GM15510 (cell line): ENCODE measurements around the gene CSF3.

Source experiments
- POLR2A ChIP-seq: IDR thresholded peaks from 3 replicates; pipeline ENCODE4 v1.6.1; 2011; ENCODE audit warnings: borderline replicate concordance; ENCODE audit not compliant: insufficient read length; ENCODE audit errors: extremely low read depth

Gene CSF3

DNA sequence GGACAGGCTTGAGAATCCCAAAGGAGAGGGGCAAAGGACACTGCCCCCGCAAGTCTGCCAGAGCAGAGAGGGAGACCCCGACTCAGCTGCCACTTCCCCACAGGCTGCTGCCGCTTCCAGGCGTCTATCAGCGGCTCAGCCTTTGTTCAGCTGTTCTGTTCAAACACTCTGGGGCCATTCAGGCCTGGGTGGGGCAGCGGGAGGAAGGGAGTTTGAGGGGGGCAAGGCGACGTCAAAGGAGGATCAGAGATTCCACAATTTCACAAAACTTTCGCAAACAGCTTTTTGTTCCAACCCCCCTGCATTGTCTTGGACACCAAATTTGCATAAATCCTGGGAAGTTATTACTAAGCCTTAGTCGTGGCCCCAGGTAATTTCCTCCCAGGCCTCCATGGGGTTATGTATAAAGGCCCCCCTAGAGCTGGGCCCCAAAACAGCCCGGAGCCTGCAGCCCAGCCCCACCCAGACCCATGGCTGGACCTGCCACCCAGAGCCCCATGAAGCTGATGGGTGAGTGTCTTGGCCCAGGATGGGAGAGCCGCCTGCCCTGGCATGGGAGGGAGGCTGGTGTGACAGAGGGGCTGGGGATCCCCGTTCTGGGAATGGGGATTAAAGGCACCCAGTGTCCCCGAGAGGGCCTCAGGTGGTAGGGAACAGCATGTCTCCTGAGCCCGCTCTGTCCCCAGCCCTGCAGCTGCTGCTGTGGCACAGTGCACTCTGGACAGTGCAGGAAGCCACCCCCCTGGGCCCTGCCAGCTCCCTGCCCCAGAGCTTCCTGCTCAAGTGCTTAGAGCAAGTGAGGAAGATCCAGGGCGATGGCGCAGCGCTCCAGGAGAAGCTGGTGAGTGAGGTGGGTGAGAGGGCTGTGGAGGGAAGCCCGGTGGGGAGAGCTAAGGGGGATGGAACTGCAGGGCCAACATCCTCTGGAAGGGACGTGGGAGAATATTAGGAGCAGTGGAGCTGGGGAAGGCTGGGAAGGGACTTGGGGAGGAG lies at the start of gene CSF3:
Gene CSF3 (plus strand): TSS at position 436 of the 993 bp plus-strand sequence. CDS start 35 bp downstream, at position 471.
- no peak for TF ChIP-seq POLR2A

DNA sequence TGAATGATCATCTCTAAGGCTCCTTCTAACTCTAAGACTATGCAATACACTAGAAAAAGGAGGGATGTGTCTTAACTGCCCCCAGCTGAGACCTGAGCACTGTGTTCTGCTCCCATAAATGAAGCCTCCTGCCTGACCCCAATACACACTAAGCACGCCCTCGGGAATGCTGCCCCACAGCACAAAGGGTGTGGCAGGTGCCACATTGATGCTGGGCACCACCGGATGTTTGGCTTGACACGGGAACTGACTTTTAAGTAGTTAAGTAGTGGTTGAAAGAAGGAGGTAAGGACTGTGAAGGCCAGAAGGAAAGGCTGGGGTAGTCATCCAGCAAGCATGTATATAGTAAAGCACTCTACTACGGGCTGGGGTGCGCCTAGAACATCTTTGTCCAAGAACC lies 48.5 kb upstream of the CSF3 start:
- TF ChIP-seq POLR2A = no peak

DNA sequence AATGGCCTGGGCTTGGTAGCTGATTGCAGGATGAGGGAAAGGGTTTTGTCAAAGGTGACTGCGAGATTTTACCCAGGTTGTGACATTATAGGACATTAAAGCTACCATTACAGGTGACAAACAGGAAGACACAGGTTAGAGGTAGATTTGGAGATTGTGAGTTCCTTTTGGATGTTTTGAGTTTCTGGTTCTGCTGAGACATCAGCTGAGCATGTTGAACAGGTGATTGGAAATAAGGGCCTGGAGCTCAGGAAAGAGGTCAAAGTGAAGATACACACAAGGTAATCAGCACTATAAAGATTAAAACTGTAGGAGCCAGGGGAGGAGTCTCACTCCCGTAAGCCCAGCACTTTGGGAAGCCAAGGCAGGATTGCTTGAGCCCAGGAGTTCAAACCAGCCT lies 46.5 kb upstream of the CSF3 start:
- no peak for TF ChIP-seq POLR2A

DNA sequence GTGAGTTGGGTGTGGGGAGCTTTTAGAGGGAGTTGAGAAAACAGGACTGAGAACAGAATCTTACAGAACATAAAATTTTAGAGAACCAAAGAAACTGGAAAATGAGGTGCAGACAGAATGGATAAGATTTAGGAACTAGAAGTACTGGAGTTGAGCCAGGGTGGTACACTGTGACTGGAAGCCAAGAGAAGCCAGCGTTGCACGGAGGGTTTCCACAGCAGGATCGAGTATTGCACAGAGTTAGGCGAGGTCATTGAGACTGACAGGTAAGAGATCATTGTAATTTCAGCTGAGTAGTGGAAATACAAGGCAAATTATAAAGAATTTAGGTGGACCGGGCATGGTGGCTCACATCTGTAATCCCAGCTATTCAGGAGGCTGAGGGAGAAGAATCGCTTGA lies 45.9 kb upstream of the CSF3 start:
- TF ChIP-seq POLR2A = no peak

GRCh38 chr17:39970157-39970692 lies 45.0 kb upstream of the CSF3 start:
- TF ChIP-seq POLR2A = no peak

- TF ChIP-seq POLR2A = no peak
Observed at GRCh38 chr17:39971076-39971603, 44.1 kb upstream of the CSF3 start.

DNA sequence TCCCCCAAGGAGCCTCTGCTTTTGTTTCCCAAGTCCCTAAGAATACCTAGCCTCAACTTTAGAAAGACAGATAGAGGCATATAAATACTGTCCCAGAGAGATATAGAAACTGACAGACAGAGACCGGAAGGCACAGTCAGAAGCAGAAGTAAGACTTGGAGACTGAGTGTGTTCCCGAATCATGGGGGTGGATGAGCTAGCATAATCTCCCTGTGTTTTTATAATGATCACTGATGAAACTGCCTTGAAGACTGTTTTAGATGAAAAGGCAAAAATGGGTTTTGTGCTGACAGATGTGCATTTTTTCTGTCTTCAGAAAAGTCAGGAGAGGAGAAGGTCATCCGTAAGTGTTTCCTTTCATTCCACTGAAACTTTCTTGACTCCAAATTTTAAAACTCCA lies 43.0 kb upstream of the CSF3 start:
- TF ChIP-seq POLR2A = no peak

DNA sequence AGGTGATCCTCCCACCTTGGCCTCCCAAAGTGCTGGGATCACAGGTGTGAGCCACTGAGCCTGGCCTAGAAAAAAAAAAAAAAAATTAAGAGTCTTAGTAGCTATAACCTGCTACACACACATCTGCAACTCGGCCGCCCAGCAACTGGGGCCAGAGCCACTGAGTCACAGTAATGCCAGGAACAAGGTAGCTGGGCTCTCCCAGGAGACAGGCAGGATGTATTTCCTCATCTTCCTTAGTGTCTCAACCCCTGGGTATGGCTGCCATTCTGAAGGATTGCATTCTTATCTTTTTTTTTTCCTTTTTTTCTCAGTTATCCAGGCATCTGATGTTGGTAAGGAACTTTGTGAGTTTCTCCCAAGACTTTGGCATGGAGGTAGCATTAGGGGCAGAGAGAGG lies 41.7 kb upstream of the CSF3 start:
- TF ChIP-seq POLR2A = no peak

DNA sequence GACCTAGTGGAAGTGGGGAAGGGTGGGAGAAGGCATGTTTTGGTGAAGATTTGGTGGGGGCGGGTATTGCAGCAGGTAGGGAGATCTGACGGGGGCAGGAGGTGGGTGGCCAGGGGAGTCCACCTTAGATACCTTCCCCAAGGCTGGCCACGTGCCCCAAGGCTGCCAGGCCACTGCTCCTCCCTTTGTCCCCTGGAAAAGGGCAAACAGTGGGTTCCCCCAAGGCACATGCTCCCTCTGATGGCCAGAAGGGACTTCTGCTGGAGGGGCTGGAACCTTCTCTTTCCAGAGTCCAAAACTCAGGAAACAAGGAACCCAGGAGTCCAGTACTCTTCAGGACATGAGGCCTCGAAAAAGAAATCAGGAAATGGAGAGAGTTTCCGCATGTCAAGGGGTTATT lies 40.8 kb upstream of the CSF3 start:
- TF ChIP-seq POLR2A = no peak

DNA sequence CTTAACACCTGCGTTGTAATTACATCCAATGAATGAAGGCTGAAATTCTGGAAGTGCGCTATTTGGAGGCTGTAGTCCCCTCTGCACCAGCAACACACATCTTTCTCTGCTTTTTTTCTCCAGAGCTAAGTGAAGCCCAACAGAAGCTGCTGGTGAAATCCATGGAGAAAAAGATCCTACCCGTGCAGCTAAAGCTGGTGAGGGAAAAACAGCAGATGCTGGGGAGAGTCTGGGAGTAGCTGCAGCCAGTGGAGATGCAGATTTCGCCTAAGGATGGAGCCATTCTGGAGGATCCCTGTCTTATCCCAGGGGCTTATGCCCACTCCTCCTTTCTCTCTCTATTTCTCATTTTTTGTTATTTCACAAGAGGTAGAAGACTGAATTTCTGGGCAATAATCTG lies 39.4 kb upstream of the CSF3 start:
- TF ChIP-seq POLR2A = no peak

- no peak for TF ChIP-seq POLR2A
Observed at GRCh38 chr17:39979016-39979670, 36.1 kb upstream of the CSF3 start.

DNA sequence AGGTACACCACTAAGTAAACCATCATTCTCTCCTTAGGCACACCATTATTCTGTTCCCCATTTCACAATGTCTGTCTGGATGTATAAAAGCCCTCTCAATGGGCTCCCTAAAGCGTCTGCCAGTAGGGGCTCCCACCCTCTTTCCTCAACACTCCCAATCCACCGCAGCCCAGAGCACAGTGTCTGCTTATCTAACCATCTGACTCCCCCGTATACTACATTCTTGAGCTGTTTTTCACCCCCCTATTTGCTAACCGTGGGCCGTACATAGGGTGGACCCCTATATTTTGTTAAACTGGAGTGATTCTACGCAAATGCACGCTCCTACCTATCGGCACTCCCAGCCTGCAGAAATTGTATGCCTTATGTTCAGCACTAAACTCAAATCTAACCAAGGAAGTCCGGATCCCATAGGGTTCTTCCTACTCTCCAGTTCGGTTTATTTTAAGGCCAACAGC lies 35.3 kb upstream of the CSF3 start:
- TF ChIP-seq POLR2A = no peak

- TF ChIP-seq POLR2A = peak; percentile 77
Observed at GRCh38 chr17:39980351-39981206, 34.7 kb upstream of the CSF3 start, which contains the start of gene PSMD3. TSS of gene PSMD3 (plus strand) at chr17:39980807. CDS start at chr17:39980971, 164 bp downstream.

- TF ChIP-seq POLR2A = no peak
Observed at GRCh38 chr17:39981207-39981741, 34.0 kb upstream of the CSF3 start.
